Parathyroid adenoma (tissue), 2 donors: ENCODE results near the gene TDP1.

ENCODE experiments used
- H2AFZ ChIP-seq: fragments of 300-600 bp; sonication (generic); one replicate; pipeline ENCODE4 v1.7.0; 2017; ENCODE audit warnings: antibody characterized with exemption, mild to moderate bottlenecking
- H3K27ac ChIP-seq: fragments of 300-600 bp; sonication (generic); one replicate; pipeline ENCODE4 v1.7.0; 2017
- H3K27me3 ChIP-seq: fragments of 300-600 bp; sonication (generic); one replicate; pipeline ENCODE4 v1.7.0; 2017; ENCODE audit warnings: low read length; ENCODE audit not compliant: control insufficient read depth, insufficient read depth
- H3K36me3 ChIP-seq: fragments of 300-600 bp; sonication (generic); one replicate; pipeline ENCODE4 v1.7.0; 2017; ENCODE audit warnings: low read length; ENCODE audit not compliant: control insufficient read depth, insufficient read depth
- H3K4me1 ChIP-seq: fragments of 300-600 bp; sonication (generic); one replicate; pipeline ENCODE4 v1.7.0; 2017; ENCODE audit warnings: control low read depth
- H3K4me2 ChIP-seq: fragments of 300-600 bp; sonication (generic); one replicate; pipeline ENCODE4 v1.7.0; 2017; ENCODE audit warnings: low read length
- H3K4me3 ChIP-seq: fragments of 300-600 bp; sonication (generic); one replicate; pipeline ENCODE4 v1.7.0; 2017; ENCODE audit warnings: low read depth, low read length
- H3K79me2 ChIP-seq: fragments of 300-600 bp; sonication (generic); one replicate; pipeline ENCODE4 v1.7.0; 2017; ENCODE audit warnings: control low read depth
- H3K9ac ChIP-seq: fragments of 300-600 bp; sonication (generic); one replicate; pipeline ENCODE4 v1.7.0; 2017; ENCODE audit warnings: mild to moderate bottlenecking
- H3K9me3 ChIP-seq: fragments of 300-600 bp; sonication (generic); one replicate; pipeline ENCODE4 v1.7.0; 2017; ENCODE audit warnings: low read length; ENCODE audit not compliant: control insufficient read depth
- TF ChIP-seq, protein P1 (sequence below): fragments of 300-600 bp; sonication (generic); IDR thresholded peaks from one replicate; pipeline ENCODE4 v1.7.0; 2017; ENCODE audit warnings: antibody characterized with exemption, mild to moderate bottlenecking
- donor health status: primary hyperparathyroidism.

TDP1 gene

DNA sequence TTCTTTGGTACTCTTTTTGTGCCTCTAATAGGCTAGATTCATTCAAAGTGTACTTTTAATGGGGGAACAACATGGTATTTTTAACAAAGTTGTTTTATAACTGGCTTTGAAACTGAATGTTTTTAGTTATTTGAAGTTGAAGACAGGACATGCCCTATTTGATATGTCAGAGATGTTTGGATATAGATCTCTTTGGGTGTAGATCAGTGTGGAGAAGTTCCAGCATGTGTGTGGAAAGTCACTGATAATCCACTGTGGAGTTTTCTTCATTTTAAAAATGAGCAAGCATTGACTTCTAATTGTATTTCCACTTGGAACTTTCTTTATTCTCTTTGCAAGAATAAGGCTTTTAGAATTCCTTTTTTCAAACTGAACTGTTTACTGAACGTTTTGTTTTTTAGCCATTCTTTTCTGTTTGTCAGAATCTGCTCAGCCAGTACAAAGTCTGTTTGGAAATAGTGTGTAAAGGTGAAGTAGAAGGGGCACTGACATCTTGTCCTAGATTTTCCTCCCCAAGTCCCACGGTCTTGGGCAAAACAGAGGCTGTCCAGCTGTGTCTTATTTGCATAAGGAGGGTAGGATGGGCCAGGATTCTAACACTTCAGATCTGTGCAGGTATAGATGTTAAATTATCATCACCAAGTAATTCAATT, 35.0 kb downstream of the TDP1 start:
- Histone ChIP-seq H3K79me2 (no peaks in the 10 kb centered on the region), H3K36me3 (no peaks in the 10 kb centered on the region)

DNA sequence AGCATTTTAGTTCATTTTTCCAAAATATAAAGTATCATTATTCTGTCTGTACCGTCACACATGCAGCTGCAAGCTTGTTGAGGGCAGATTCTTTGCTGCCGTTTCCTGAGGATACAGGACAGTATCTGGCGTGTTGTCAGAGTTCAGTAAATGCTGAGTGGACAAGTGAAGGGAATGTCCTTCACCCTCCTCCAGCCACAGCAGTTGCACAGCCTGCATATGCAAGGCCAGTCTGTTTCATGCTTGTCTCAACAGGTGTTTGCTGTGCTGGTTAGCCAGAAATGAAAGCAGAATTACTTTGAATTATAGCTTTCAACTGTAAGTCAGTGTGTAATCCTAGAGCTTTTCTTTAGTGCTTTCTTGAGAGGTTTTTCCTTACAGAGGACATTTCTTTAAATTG, 36.5 kb downstream of the TDP1 start:
- no peaks in the 10 kb centered on the region for H3K9me3 ChIP-seq
- H3K4me1 ChIP-seq, result no peaks in the 10 kb centered on the region
- no peak overlapping the region for H2AFZ ChIP-seq
- H3K36me3 ChIP-seq, result no peaks in the 10 kb centered on the region
- H3K27ac ChIP-seq, result no peak overlapping the region
- no peak overlapping the region for H3K4me3 ChIP-seq
- H3K27me3 ChIP-seq, result no peaks in the 10 kb centered on the region
- H3K79me2 ChIP-seq, result no peaks in the 10 kb centered on the region
- TF ChIP-seq, protein P1, sequence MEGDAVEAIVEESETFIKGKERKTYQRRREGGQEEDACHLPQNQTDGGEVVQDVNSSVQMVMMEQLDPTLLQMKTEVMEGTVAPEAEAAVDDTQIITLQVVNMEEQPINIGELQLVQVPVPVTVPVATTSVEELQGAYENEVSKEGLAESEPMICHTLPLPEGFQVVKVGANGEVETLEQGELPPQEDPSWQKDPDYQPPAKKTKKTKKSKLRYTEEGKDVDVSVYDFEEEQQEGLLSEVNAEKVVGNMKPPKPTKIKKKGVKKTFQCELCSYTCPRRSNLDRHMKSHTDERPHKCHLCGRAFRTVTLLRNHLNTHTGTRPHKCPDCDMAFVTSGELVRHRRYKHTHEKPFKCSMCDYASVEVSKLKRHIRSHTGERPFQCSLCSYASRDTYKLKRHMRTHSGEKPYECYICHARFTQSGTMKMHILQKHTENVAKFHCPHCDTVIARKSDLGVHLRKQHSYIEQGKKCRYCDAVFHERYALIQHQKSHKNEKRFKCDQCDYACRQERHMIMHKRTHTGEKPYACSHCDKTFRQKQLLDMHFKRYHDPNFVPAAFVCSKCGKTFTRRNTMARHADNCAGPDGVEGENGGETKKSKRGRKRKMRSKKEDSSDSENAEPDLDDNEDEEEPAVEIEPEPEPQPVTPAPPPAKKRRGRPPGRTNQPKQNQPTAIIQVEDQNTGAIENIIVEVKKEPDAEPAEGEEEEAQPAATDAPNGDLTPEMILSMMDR, result no peak
- no peak overlapping the region for H3K9ac ChIP-seq
- no peak overlapping the region for H3K4me2 ChIP-seq

More for the DNA sequence above, 35.0 kb downstream of the TDP1 start:
- Histone ChIP-seq H3K4me3 (no peak overlapping the region), H3K4me1 (no peaks in the 10 kb centered on the region), H3K9ac (no peak overlapping the region), H2AFZ (no peak overlapping the region), H3K27me3 (no peaks in the 10 kb centered on the region), H3K4me2 (no peak overlapping the region), H3K27ac (no peak overlapping the region), H3K9me3 (no peaks in the 10 kb centered on the region)
- TF ChIP-seq, protein P1, result no peak

DNA sequence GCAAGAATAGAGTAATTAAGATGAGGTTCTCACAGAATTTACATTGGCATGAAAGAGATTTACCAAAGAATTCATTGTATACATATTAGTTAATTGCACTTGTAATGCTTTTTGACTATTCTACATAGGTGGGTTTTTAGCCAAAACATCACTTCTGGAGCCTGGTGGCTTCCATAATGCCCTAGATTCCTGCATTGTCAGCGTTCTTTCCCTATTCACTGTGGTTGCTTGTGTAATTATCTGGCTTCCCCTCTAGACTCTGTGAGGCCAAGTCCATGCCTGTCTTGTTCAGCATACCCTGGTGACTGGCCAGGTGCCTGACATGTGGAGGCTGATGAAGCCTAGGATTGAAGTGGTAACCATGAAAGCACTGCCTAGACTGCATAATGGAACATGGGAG, 41.2 kb downstream of the TDP1 start:
- no peaks in the 10 kb centered on the region for H3K4me1 ChIP-seq
- H3K36me3 ChIP-seq, result no peaks in the 10 kb centered on the region
- no peak overlapping the region for H3K27ac ChIP-seq

DNA sequence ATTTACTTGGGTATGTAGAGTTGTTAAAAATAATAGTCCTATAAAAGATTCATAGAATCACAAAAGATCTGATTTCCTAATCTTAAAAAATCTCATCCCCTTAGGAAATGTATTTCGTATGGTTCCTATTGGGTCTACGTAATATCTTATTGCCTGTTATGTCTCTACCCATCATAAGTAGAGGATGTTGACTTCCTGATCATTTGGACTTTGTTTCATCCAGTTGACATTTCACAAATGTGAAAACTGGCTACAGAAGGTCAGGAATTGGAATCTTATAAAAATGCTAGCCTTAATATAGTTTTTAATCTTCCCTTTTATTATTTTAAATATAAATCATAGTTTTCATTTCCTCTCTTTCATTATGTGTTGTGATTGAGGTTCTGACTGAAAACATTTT, 45.2 kb downstream of the TDP1 start:
- H3K4me3 ChIP-seq, result no peak overlapping the region
- H3K36me3 ChIP-seq, result no peaks in the 10 kb centered on the region
- no peak overlapping the region for H3K4me2 ChIP-seq
- H3K27me3 ChIP-seq, result no peaks in the 10 kb centered on the region
- peaks cover 7% of the 10 kb centered on the region for H3K4me1 ChIP-seq
- H2AFZ ChIP-seq, result no peak overlapping the region
- H3K9me3 ChIP-seq, result no peaks in the 10 kb centered on the region
- no peak overlapping the region for H3K27ac ChIP-seq
- H3K79me2 ChIP-seq, result no peaks in the 10 kb centered on the region
- H3K9ac ChIP-seq, result no peak overlapping the region
- TF ChIP-seq, protein P1, result no peak

More for the DNA sequence above, 41.2 kb downstream of the TDP1 start:
- Histone ChIP-seq H3K4me2 (no peak overlapping the region), H3K4me3 (no peak overlapping the region), H3K79me2 (no peaks in the 10 kb centered on the region), H3K9ac (no peak overlapping the region), H3K9me3 (no peaks in the 10 kb centered on the region), H2AFZ (no peak overlapping the region), H3K27me3 (no peaks in the 10 kb centered on the region)
- TF ChIP-seq, protein P1, result no peak
